GM19043 (cell line): ENCODE data around the gene POLR2B.
"Not testable (repeated sequence)": the region's sequence is repeated elsewhere in the genome, so short reads cannot be mapped to it uniquely, and the experiment has no call there.

Experiments used
- ATAC-seq: cut with Tn5 transposase; IDR thresholded peaks from one replicate; pipeline ENCODE4 v1.9.1; 2021; ENCODE audit warnings: low read depth; ENCODE audit not compliant: unreplicated experiment

POLR2B gene

DNA sequence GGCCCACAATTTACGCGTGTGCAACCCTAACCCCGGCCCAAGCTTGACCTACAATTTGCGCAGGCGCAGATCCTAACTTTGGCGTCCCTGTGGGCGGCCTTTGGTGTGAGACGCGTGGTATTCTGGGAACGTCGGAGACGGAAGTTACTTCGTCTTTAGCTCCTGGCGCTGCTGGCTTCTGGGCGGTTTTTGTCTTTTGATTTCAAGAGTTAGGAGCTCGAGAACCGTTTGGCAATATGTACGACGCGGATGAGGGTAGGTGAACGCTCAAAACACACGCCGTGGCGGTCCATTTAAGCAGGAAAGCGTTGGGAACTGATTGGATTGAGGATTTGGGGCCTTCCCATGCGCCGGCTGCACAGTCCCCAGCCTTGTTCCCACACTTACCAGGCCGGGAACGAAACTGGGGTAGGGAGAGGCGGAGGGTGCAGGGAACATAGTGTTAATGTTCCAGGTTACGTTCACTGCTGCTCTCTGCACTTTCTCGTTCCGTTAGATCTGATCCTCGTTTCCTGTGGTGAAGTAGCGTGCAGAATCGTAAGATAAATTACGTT is at the start of gene POLR2B:
Gene POLR2B (plus strand): TSS at position 147 of the 554 bp plus-strand sequence. CDS start 90 bp downstream, at position 237.
- ATAC-seq = peak; percentile 45

GRCh38 chr4:56930638-56931037 is 48.1 kb upstream of the POLR2B start:
- no peak for ATAC-seq

DNA sequence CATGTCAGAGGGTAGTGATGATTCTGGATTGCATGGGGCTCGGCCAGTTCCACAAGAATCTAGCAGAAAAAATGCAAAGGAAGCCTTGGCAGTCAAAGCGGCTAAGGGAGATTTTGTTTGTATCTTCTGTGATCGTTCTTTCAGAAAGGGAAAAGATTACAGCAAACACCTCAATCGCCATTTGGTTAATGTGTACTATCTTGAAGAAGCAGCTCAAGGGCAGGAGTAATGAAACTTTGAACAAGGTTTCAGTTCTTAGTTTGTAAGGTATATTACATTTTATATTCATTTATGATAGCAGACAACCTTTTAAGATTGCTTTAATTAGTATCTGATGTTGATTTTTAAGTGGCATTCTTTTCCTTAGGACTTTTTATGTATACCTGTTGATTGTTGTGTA is 46.8 kb upstream of the POLR2B start:
- no peak for ATAC-seq

GRCh38 chr4:56937262-56937661 is 41.4 kb upstream of the POLR2B start:
- ATAC-seq = no peak

DNA sequence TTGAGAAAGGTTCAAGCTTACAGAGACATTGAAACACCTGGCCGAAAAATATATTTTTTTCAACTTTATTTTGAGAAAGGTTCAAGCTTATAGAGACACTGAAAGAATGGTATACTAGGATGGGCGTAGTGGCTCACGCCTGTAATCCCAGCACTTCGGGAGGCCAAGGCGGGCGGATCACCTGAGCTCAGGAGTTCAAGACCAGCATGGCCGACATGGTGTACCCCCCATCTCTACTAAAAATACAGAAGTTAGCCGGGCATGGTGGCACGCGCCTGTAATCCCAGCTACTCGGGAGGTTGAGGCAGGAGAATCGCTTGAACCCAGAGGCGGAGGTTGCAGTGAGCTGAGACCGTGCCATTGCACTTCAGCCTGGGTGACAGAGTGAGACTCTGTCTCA is 38.9 kb upstream of the POLR2B start:
- ATAC-seq = not testable (repeated sequence)

GRCh38 chr4:56940403-56940802 is 38.3 kb upstream of the POLR2B start:
- no peak for ATAC-seq

GRCh38 chr4:56940971-56941370 is 37.7 kb upstream of the POLR2B start:
- no peak for ATAC-seq

DNA sequence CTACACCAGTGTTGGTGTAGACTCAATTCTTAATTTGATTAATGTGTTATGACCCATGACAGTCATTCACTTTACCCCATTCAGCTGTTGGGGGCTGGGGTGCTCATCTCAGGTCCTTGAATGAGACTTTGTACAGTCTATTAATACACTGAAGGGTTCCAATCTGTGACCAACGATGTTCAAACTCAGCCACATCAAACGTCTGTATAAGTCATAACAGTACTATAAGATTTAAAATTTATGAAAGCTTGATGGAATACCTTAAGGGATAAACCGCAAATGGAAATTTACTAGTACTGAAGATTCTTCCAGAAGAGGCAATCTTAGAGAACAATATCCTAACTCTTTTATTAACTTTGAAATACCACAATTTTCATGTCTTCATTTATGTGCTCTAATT is 37.3 kb upstream of the POLR2B start:
- ATAC-seq = no peak

DNA sequence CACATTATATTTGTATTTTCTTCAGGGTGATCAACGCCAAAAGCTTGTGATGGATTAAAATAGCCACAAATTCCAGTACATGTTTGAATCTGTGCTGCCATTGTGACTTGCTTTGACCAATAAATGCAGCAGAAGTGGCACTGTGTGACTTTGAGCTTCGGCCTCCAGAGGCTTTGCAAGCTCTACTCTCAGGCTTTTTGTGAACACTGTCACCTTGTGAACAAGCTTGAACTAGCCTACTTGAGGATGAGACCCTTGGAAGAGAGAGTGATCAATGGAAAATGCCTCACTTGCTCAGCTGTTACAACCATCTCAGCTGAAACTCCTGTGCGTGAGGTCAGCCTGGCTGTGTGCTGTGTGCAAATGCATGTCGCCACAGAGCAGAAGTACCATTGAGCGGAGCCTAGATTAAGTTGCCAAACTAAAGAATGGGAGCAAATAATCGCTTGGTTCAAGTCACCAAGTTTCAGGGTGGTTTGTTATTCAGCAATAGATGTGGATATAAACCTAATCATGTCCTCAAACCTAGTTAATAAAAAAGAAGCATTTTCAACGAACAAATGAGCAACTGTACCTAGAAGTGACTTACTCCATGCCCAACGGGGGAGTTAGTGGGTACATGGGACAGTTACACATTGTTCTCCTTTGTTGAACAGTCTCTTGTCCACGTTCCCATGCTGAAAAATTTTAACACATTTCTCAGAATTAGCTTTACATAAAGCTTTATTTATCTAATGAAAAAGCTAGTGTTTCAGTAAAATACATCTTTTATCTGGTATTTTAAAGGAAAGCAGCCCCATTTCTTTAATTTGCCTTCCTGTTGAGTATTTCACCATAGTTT is 24.8 kb upstream of the POLR2B start:
- no peak for ATAC-seq

GRCh38 chr4:56958111-56958517 is 20.6 kb upstream of the POLR2B start:
- no peak for ATAC-seq

DNA sequence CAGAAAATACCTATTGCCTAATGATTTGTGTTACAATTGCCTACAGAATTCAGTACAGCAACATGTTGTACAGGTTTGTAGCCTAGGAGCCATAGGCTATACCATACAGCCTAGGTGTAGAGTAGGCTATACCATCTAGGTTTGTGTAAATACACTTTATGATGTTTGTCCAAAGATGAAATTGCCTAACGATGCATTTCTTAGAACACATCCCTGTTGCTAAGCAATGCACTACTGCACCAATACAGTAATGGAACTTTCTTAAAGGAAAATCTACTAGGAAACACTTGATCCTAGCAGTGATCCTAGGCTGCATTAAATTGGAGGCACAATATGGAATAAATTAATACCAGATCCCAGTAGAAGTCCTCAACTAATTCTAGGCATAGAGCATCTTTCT is 19.6 kb upstream of the POLR2B start:
- no peak for ATAC-seq

- no peak for ATAC-seq
Measured at GRCh38 chr4:56961107-56961500, 17.6 kb upstream of the POLR2B start.

- ATAC-seq = no peak
Measured at GRCh38 chr4:56971383-56971782, 7.3 kb upstream of the POLR2B start.

- ATAC-seq = no peak
Measured at GRCh38 chr4:56972389-56972788, 6.3 kb upstream of the POLR2B start.

- no peak for ATAC-seq
Measured at GRCh38 chr4:56972809-56973208, 5.9 kb upstream of the POLR2B start.

DNA sequence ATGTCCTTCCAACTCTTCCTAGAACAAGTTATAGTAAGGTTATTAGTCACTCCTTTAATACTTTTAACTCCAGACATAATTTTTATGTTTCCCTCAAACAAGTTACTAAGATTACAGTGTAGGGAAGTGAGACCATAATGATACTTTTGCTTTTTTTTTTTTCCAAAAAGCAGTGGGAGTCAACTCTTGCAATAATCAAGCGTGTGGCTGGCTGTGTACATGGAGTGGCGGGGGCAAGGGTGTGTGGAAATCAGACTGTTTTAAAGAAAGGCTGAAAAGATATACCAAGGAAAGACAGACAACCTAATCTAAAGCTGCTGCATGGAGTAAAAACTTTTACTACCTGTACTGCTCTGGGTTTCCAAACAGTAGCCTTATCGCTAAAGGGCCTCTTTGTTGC is 5.4 kb upstream of the POLR2B start:
- ATAC-seq = no peak

- no peak for ATAC-seq
Measured at GRCh38 chr4:56976283-56976836, 2.3 kb upstream of the POLR2B start.

GRCh38 chr4:56976837-56977320 is 1.8 kb upstream of the POLR2B start:
- ATAC-seq = peak; percentile 17

GRCh38 chr4:56977321-56978012 is 1.2 kb upstream of the POLR2B start, which contains the start of gene NOA1:
NOA1 (minus strand) TSS chr4:56977606; CDS start chr4:56977585, 21 bp downstream.
- ATAC-seq = peak; percentile 76

DNA sequence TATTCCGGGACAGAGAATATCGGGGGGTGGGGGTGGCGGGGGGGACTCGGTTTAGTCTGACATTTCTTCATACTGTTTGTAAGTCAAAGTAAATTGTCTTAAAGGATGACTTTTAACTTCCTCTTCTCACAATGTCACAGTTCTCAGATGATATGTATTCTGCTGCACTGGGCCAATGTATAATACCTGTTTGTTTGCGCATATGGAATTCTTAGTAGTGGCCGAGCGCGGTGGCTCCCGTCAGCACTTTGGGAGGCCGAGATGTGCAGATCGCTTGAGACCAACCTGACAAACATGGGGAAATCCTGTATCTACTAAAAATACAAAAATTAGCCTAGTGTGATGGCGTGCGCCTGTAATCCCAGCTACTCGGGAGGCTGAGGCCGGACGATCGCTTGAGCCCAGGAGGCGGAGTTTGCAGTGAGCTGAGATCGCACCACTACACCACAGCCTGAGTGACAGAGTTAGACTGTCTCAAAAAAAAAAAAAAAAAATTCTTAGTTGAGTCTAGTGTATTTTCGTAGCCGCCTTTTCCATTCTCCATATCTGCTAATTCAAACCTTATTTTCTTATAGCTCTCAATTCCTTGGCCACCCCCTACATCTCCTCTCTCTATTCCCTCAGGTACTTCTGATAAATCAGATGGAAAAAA is 851 bp downstream of the POLR2B start:
- ATAC-seq = no peak

DNA sequence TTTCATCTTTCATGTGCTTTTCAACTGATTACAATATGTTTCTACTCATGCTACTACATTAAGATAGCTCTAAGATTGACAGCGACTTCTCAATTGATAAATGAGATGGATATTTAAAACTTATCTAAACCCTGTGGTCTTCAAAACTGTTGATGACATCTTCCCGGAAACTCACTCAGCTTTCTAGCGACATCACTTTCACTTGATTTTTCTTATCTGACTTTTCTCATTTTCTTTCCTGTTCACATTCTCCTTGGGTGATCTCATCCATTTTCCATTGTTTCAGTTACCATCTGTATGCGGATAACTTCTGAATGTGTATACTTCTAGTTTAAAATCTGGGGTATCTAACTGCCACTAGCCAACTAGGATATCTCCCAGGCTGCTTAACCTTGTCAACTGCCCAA is 3.1 kb downstream of the POLR2B start:
- ATAC-seq = no peak
